ENCODE measurements around the gene RHAG. TPM values are rescaled to one million over a fixed set of nuclear protein-coding genes. Genes with fewer than 3 reads are reported as not detected.
"Not testable (repeated sequence)": the region's sequence is repeated elsewhere in the genome, so short reads cannot be mapped to it uniquely, and the experiment has no call there.

RHAG gene
- total RNA-seq, 1 experiment from 2014 or later: 0.07 TPM

DNA sequence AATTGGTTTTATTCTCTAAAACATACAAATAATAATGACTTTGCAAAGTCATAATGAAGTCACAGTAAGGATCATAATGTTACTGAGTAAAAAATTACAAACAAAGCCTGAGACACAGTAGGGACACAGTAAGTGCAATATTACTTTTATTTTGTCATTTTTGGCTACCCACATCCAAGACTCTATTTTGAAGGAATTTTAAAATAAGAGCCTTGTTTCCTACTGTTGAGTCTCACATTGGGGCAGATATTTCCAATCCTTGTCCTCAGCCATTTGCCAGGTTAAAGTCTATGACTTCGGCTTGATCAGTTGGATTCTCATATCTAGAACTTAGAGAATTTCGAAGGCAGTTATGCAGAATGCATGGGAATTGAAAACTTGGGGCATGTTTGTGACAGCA is 10.8 kb upstream of the RHAG start:
- Histone ChIP-seq H3K4me3 (ENCODE audit: insufficient read depth, low read depth, low read length) (no peak overlapping the region), H3K36me3 (replicated peaks; ENCODE audit: control insufficient read depth, insufficient read depth, low read length) (no peaks in the 10 kb centered on the region), H3K27me3 (ENCODE audit: control insufficient read depth, insufficient read depth, low read length) (no peaks in the 10 kb centered on the region)
- DNase-seq: no peak

DNA sequence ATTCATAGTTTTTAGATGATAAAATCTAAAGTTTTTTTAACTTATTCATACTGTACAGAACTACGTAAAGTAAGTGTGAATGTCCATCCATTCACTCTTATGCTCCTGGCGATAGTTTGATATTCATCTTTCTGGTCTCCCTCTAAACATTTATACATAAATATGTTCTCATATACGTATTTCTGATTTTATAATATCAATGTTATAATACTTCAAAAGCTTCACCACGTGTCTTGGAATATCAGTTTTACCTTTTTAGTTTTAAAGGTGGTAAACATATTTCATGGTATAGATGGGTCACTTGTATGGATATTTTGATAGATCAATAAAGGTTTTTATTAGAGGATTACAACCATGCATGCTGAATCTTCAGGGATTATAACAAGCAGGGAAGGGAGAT is 10.3 kb upstream of the RHAG start:
- Histone ChIP-seq H3K36me3 (replicated peaks; ENCODE audit: control insufficient read depth, insufficient read depth, low read length) (no peaks in the 10 kb centered on the region), H3K4me3 (ENCODE audit: insufficient read depth, low read depth, low read length) (no peak overlapping the region), H3K27me3 (ENCODE audit: control insufficient read depth, insufficient read depth, low read length) (no peaks in the 10 kb centered on the region)
- no peak for DNase-seq

DNA sequence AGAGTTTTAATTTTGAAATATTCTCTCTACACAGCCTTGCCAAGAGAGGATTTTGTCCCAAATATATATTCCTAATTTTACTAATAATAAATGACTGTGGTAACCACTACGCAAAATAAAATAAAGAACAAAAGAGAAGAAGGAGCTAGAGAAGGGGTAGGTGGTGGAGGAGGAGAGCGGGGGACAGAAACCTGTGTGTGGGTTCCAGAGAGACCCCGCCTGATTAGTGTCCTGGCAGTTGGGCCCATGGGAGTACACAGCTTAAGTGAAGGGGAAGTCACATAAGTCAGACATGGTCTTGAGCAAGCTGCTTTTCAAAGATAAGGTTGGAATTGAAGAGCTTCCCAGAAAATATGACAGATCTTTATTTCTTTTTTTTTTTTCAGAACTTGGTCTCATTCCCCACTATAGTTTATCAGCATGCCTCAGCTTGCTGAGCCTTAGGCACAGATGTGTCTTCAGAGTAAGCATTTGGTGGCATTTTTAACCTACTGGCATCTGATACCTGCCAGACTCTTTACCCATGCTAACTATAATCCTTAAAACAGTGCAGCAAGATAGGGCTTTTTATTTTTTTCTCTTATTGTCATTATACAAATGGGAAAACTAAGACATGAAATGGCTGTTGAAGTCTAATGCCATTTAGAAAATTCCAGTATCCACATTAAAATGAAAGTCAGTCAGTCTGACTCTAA is 9.6 kb upstream of the RHAG start:
- no peak overlapping the region for H3K4me3 ChIP-seq (ENCODE audit: insufficient read depth, low read depth, low read length)
- no peak for DNase-seq
- H3K36me3 ChIP-seq (replicated peaks; ENCODE audit: control insufficient read depth, insufficient read depth, low read length): no peaks in the 10 kb centered on the region
- no peaks in the 10 kb centered on the region for H3K27me3 ChIP-seq (ENCODE audit: control insufficient read depth, insufficient read depth, low read length)

GRCh38 chr6:49645139-49645538 is 8.5 kb upstream of the RHAG start:
- Histone ChIP-seq H3K36me3 (replicated peaks; ENCODE audit: control insufficient read depth, insufficient read depth, low read length) (no peaks in the 10 kb centered on the region), H3K4me3 (ENCODE audit: insufficient read depth, low read depth, low read length) (no peak overlapping the region), H3K27me3 (ENCODE audit: control insufficient read depth, insufficient read depth, low read length) (no peaks in the 10 kb centered on the region)
- DNase-seq: no peak

GRCh38 chr6:49639177-49639817 is 2.7 kb upstream of the RHAG start:
- no peak overlapping the region for H3K4me3 ChIP-seq (ENCODE audit: insufficient read depth, low read depth, low read length)
- H3K36me3 ChIP-seq (replicated peaks; ENCODE audit: control insufficient read depth, insufficient read depth, low read length): no peaks in the 10 kb centered on the region
- DNase-seq: no peak
- no peaks in the 10 kb centered on the region for H3K27me3 ChIP-seq (ENCODE audit: control insufficient read depth, insufficient read depth, low read length)

DNA sequence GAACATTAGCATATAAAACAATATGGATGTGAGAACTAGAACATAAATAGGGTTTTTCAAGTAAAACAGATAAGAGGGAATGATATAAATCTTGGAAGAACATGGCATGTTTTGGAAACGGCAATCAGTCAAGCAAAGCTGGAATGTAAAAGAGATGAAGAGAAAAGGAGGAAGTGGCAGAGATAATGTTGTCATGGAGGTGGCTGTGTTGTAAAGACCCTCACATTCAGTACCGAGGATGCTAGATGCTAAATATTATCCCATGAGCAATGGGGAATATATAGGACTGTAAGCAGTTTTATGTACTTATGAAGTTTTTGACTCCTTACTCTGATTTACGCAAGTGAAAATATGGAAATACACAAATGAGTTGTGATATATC is 702 bp upstream of the RHAG start:
- no peaks in the 10 kb centered on the region for H3K36me3 ChIP-seq (replicated peaks; ENCODE audit: control insufficient read depth, insufficient read depth, low read length)
- no peak for DNase-seq
- H3K4me3 ChIP-seq (ENCODE audit: insufficient read depth, low read depth, low read length): no peak overlapping the region
- H3K27me3 ChIP-seq (ENCODE audit: control insufficient read depth, insufficient read depth, low read length): no peaks in the 10 kb centered on the region

DNA sequence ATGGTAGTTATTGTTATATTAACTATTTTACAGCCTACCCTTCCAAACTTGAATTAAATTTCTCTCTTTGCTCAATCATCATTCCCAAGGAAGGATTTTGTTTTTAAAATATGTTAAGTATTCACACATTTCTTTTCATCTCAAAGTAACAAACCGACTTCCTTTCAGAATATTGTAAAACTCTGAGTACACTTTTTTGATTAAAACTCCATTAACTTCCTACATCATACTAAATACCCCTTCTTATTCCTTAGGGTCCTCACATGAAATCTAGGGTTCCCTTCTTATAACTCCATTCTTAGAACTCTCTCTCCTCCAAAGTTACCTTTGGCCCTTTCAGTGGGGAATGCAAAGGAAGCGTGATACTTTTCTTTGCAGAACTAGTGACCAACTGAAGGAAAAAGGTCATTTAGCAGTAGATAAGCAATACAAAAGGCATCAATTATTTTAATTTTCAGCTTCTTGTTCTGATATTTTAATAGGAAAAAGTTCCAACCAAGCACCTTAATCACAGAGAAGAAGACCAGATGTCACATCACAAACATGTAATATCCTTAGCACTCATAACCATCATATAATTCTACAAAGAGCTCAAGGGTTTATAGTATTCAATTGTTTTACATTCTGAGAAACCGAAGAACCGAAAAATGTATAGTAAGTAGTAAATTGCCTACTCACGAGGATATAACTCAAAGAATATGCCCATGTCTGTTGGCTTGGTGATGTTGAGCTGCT is 494 bp downstream of the RHAG start:
- no peak for DNase-seq
- H3K27me3 ChIP-seq (ENCODE audit: control insufficient read depth, insufficient read depth, low read length): no peaks in the 10 kb centered on the region

DNA sequence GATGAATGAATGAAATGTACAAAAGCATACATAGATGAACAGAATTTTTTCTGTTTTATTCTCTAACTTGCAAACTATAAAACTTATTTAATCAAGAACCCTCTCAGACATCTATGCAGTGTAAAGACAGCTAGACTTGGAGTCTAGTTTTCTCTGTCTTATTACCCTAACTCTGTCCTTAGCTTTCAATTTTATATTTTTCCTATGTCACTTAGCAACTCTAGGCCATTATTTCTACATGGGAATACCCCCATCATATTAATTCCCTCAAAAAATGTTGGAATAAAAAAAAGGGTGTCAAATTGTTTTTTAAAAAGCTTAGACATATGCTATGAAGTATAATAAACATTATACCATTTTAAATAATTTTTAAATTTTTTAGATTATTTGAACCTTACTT is 1.2 kb downstream of the RHAG start:
- Histone ChIP-seq H3K27me3 (ENCODE audit: control insufficient read depth, insufficient read depth, low read length) (no peaks in the 10 kb centered on the region), H3K4me3 (ENCODE audit: insufficient read depth, low read depth, low read length) (no peak overlapping the region), H3K36me3 (replicated peaks; ENCODE audit: control insufficient read depth, insufficient read depth, low read length) (no peaks in the 10 kb centered on the region)
- DNase-seq: no peak

More for the DNA sequence above, 494 bp downstream of the RHAG start:
- H3K4me3 ChIP-seq (ENCODE audit: insufficient read depth, low read depth, low read length): no peak overlapping the region
- no peaks in the 10 kb centered on the region for H3K36me3 ChIP-seq (replicated peaks; ENCODE audit: control insufficient read depth, insufficient read depth, low read length)

GRCh38 chr6:49634836-49635218 is 1.8 kb downstream of the RHAG start:
- no peak overlapping the region for H3K4me3 ChIP-seq (ENCODE audit: insufficient read depth, low read depth, low read length)
- no peak for DNase-seq
- no peaks in the 10 kb centered on the region for H3K36me3 ChIP-seq (replicated peaks; ENCODE audit: control insufficient read depth, insufficient read depth, low read length)
- no peaks in the 10 kb centered on the region for H3K27me3 ChIP-seq (ENCODE audit: control insufficient read depth, insufficient read depth, low read length)

GRCh38 chr6:49634092-49634835 is 2.4 kb downstream of the RHAG start:
- no peak overlapping the region for H3K4me3 ChIP-seq (ENCODE audit: insufficient read depth, low read depth, low read length)
- DNase-seq: no peak
- H3K36me3 ChIP-seq (replicated peaks; ENCODE audit: control insufficient read depth, insufficient read depth, low read length): no peaks in the 10 kb centered on the region
- no peaks in the 10 kb centered on the region for H3K27me3 ChIP-seq (ENCODE audit: control insufficient read depth, insufficient read depth, low read length)

GRCh38 chr6:49633541-49633940 is 3.1 kb downstream of the RHAG start:
- no peaks in the 10 kb centered on the region for H3K36me3 ChIP-seq (replicated peaks; ENCODE audit: control insufficient read depth, insufficient read depth, low read length)
- DNase-seq: no peak

DNA sequence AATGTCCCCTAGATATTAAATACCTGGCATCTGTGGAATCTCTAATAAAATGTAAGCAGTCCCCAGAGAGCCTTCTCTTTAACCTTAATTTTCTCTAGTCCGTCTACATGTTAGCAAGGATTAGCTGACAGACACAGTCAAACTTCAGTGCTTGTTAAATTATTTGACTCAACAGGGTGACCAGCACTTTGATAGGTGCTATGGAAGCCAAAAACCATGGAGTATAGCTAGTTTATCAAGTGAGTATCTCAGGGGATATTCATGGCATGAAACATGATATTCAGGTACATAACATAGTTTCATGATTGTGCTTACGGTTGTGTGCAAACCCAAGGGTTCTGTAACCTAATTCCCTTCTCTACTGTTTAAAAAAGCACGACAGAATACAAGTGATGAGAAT is 3.9 kb downstream of the RHAG start:
- no peak for DNase-seq
- no peaks in the 10 kb centered on the region for H3K36me3 ChIP-seq (replicated peaks; ENCODE audit: control insufficient read depth, insufficient read depth, low read length)
- H3K4me3 ChIP-seq (ENCODE audit: insufficient read depth, low read depth, low read length): no peak overlapping the region
- H3K27me3 ChIP-seq (ENCODE audit: control insufficient read depth, insufficient read depth, low read length): no peaks in the 10 kb centered on the region

More at GRCh38 chr6:49633541-49633940, 3.1 kb downstream of the RHAG start:
- Histone ChIP-seq H3K27me3 (ENCODE audit: control insufficient read depth, insufficient read depth, low read length) (no peaks in the 10 kb centered on the region), H3K4me3 (ENCODE audit: insufficient read depth, low read depth, low read length) (no peak overlapping the region)

- H3K4me3 ChIP-seq (ENCODE audit: insufficient read depth, low read depth, low read length); H3K36me3 ChIP-seq (replicated peaks; ENCODE audit: control insufficient read depth, insufficient read depth, low read length); H3K27me3 ChIP-seq (ENCODE audit: control insufficient read depth, insufficient read depth, low read length); DNase-seq: not testable (repeated sequence)
Observed at GRCh38 chr6:49629485-49630088, 7.1 kb downstream of the RHAG start.

DNA sequence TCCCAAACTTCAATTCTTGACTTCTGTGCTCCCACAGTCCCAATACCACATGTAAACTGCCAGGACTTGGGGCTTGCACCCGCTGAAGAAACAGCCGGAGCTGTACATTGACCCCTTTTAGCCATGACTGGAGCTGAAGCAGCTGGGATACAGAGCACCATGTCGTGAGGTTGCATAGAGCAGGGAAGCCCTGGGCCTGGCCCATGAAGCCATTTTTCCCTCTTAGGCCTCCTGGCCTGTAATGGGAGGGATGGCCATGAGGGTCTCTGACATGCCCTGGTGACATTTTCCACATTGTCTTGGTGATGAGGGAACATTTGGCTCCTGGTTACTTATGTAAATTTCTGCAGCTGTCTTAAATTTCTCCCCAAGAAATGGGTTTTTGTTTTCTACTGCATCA is 9.8 kb downstream of the RHAG start:
- Histone ChIP-seq H3K36me3 (replicated peaks; ENCODE audit: control insufficient read depth, insufficient read depth, low read length) (no peaks in the 10 kb centered on the region), H3K4me3 (ENCODE audit: insufficient read depth, low read depth, low read length) (no peak overlapping the region), H3K27me3 (ENCODE audit: control insufficient read depth, insufficient read depth, low read length) (no peaks in the 10 kb centered on the region)
- DNase-seq: no peak

Data from H7 (cell line).